WTC11 (cell line): ENCODE data around the gene ESRRA. TPM values are rescaled to one million over a fixed set of nuclear protein-coding genes. Genes with fewer than 3 reads are reported as not detected.

Experiments used
- ATAC-seq: fragments of 200-7000 bp; cut with Tn5 transposase; 2 replicates; pipeline ENCODE4 v1.10.0; 2021; ENCODE audit warnings: mild to moderate bottlenecking, moderate library complexity
- CTCF ChIA-PET: fragments of 300-600 bp; sonication (Branson Sonifier 250); formaldehyde crosslinking; loops from one replicate; lab custom pipeline; 2021; ENCODE audit warnings: antibody characterized with exemption; lab: Charles Lee
- POLR2A ChIA-PET: fragments of 350-600 bp; sonication (Branson Sonifier 250); formaldehyde crosslinking; loops from one replicate; lab custom pipeline; 2021; ENCODE audit warnings: antibody characterized with exemption; lab: Charles Lee
- DNase-seq: peaks from one replicate; pipeline ENCODE4 v3.0.0; 2021; ENCODE audit warnings: low spot score
- H3K27ac Mint-ChIP-seq: 2 replicates; pipeline ENCODE4 v1.8.0; 2021; ENCODE audit warnings: mixed read lengths
- H3K27me3 Mint-ChIP-seq: 2 replicates; pipeline ENCODE4 v1.8.0; 2021; ENCODE audit warnings: low read depth, mild to moderate bottlenecking, moderate library complexity, mixed read lengths
- H3K36me3 Mint-ChIP-seq: 2 replicates; pipeline ENCODE4 v1.8.0; 2021; ENCODE audit warnings: mixed read lengths
- H3K4me1 Mint-ChIP-seq: 2 replicates; pipeline ENCODE4 v1.8.0; 2022; ENCODE audit warnings: mixed read lengths
- H3K4me3 Mint-ChIP-seq: 2 replicates; pipeline ENCODE4 v1.8.0; 2021; ENCODE audit warnings: mild to moderate bottlenecking, moderate library complexity, mixed read lengths
- H3K9me3 Mint-ChIP-seq: 2 replicates; pipeline ENCODE4 v1.8.0; 2021; ENCODE audit warnings: mixed read lengths
- CBFB ChIP-seq: sonication (generic); formaldehyde crosslinking; IDR thresholded peaks from 2 replicates; pipeline ENCODE4 v1.8.1; 2022; ENCODE audit warnings: mild to moderate bottlenecking, low read depth, missing genetic modification reagents
- ELF4 ChIP-seq: sonication (generic); formaldehyde crosslinking; IDR thresholded peaks from 2 replicates; pipeline ENCODE4 v1.8.1; 2022; ENCODE audit warnings: low read depth, mild to moderate bottlenecking, moderate library complexity, missing genetic modification reagents
- ESRRA ChIP-seq: sonication (generic); formaldehyde crosslinking; IDR thresholded peaks from 2 replicates; pipeline ENCODE4 v1.8.1; 2022; ENCODE audit warnings: mild to moderate bottlenecking, missing genetic modification reagents, borderline replicate concordance
- GABPB1 ChIP-seq: sonication (generic); formaldehyde crosslinking; IDR thresholded peaks from 2 replicates; pipeline ENCODE4 v1.8.1; 2023; ENCODE audit warnings: mild to moderate bottlenecking, missing genetic modification reagents
- NR1H2 ChIP-seq: sonication (generic); formaldehyde crosslinking; IDR thresholded peaks from 2 replicates; pipeline ENCODE4 v1.9.0; 2021; ENCODE audit warnings: mild to moderate bottlenecking, moderate library complexity, missing genetic modification reagents
- RORB ChIP-seq: fragments of 250-450 bp; sonication (Bioruptor Pico); IDR thresholded peaks from 2 replicates; pipeline ENCODE4 v1.9.0; 2021; ENCODE audit warnings: mild to moderate bottlenecking
- SMAD4 ChIP-seq: sonication (generic); formaldehyde crosslinking; IDR thresholded peaks from 2 replicates; pipeline ENCODE4 v1.8.0; 2022; ENCODE audit warnings: mild to moderate bottlenecking, missing genetic modification reagents
- SOX15 ChIP-seq: fragments of 250-450 bp; sonication (Bioruptor Pico); IDR thresholded peaks from 2 replicates; pipeline ENCODE4 v1.9.0; 2021; ENCODE audit warnings: mild to moderate bottlenecking
- ZBTB21 ChIP-seq: sonication (generic); formaldehyde crosslinking; IDR thresholded peaks from 2 replicates; pipeline ENCODE4 v1.8.1; 2023; ENCODE audit warnings: mild to moderate bottlenecking, missing genetic modification reagents, borderline replicate concordance
- ZNF138 ChIP-seq: sonication (generic); formaldehyde crosslinking; conservative IDR thresholded peaks from 2 replicates; pipeline ENCODE4 v1.8.1; 2022; ENCODE audit warnings: mild to moderate bottlenecking, moderate library complexity, missing genetic modification reagents
- ZNF219 ChIP-seq: sonication (generic); formaldehyde crosslinking; IDR thresholded peaks from 2 replicates; pipeline ENCODE4 v1.8.0; 2023; ENCODE audit warnings: missing genetic modification reagents, mild to moderate bottlenecking, borderline replicate concordance
- ZNF416 ChIP-seq: fragments of 250-450 bp; sonication (Bioruptor Pico); IDR thresholded peaks from 2 replicates; pipeline ENCODE4 v1.9.0; 2021; ENCODE audit warnings: mild to moderate bottlenecking, inconsistent platforms
- total RNA-seq: library from RNA; stranded (reverse); gene quantifications from 3 replicates; pipeline ENCODE4 v1.2.3, GENCODE V29; 2021
- TF ChIP-seq, protein P1 (sequence below): sonication (generic); formaldehyde crosslinking; IDR thresholded peaks from 2 replicates; pipeline ENCODE4 v1.8.1; 2022; ENCODE audit warnings: low read depth, mild to moderate bottlenecking, moderate library complexity, missing genetic modification reagents, borderline replicate concordance
- TF ChIP-seq, protein P2 (sequence below): sonication (generic); formaldehyde crosslinking; IDR thresholded peaks from 2 replicates; pipeline ENCODE4 v1.8.1; 2023; ENCODE audit warnings: mild to moderate bottlenecking, missing genetic modification reagents, moderate library complexity
- TF ChIP-seq, protein P3 (sequence below): fragments of 250-450 bp; sonication (Bioruptor Pico); IDR thresholded peaks from 2 replicates; pipeline ENCODE4 v1.8.0; 2021; ENCODE audit warnings: mild to moderate bottlenecking
- TF ChIP-seq, protein P4 (sequence below): sonication (generic); formaldehyde crosslinking; IDR thresholded peaks from 2 replicates; pipeline ENCODE4 v1.8.1; 2022; ENCODE audit warnings: low read depth, missing genetic modification reagents, borderline replicate concordance
- TF ChIP-seq, protein P5 (sequence below): sonication (generic); formaldehyde crosslinking; IDR thresholded peaks from 2 replicates; pipeline ENCODE4 v1.8.0; 2023; ENCODE audit warnings: missing genetic modification reagents, mild to moderate bottlenecking, borderline replicate concordance
- TF ChIP-seq, protein P6 (sequence below): fragments of 250-450 bp; sonication (Bioruptor Pico); IDR thresholded peaks from 2 replicates; pipeline ENCODE4 v1.9.0; 2021; ENCODE audit warnings: moderate library complexity, mild to moderate bottlenecking, inconsistent platforms, borderline replicate concordance

The ESRRA gene
- total RNA-seq, 1 experiment from 2014 or later, result 81.9 TPM

DNA sequence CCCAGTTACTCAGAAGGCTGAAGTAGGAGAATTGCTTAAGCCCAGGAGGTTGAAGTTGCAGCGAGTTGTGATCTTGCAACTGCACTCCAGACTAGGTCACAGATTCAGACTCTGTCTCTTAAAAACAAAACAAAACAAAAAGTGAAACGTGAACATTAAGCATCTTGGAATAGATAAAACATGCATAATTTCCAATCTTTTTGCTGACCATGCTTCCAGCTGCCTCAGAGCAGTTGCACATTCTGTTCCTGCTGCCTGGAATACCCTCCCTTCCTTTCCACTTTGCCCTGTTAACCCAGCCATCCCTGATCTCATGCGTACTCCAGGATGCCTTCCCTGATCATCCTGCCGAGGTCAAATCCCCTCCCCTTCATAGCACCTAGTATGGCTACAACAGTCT, 34.0 kb downstream of the ESRRA start:
- Mint-ChIP-seq H3K27me3 (peaks cover 30% of the 10 kb centered on the region), H3K27ac (no peak overlapping the region), H3K4me1 (peaks cover 20% of the 10 kb centered on the region), H3K4me3 (no peak overlapping the region), H3K36me3 (no peaks in the 10 kb centered on the region), H3K9me3 (no peaks in the 10 kb centered on the region)
- TF ChIP-seq ZBTB21 (CRISPR knock-in tag) (no peak), SOX15 (CRISPR knock-in tag) (no peak), ZNF138 (CRISPR knock-in tag) (no peak), ZNF416 (CRISPR knock-in tag) (no peak), ELF4 (CRISPR knock-in tag) (no peak), RORB (no peak), GABPB1 (CRISPR knock-in tag) (no peak), ESRRA (CRISPR knock-in tag) (no peak), CBFB (CRISPR knock-in tag) (no peak), SMAD4 (CRISPR knock-in tag) (no peak), NR1H2 (CRISPR knock-in tag) (no peak), ZNF219 (no peak)
- TF ChIP-seq, protein P1, sequence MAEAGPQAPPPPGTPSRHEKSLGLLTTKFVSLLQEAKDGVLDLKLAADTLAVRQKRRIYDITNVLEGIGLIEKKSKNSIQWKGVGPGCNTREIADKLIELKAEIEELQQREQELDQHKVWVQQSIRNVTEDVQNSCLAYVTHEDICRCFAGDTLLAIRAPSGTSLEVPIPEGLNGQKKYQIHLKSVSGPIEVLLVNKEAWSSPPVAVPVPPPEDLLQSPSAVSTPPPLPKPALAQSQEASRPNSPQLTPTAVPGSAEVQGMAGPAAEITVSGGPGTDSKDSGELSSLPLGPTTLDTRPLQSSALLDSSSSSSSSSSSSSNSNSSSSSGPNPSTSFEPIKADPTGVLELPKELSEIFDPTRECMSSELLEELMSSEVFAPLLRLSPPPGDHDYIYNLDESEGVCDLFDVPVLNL, result no peak
- TF ChIP-seq, protein P2, sequence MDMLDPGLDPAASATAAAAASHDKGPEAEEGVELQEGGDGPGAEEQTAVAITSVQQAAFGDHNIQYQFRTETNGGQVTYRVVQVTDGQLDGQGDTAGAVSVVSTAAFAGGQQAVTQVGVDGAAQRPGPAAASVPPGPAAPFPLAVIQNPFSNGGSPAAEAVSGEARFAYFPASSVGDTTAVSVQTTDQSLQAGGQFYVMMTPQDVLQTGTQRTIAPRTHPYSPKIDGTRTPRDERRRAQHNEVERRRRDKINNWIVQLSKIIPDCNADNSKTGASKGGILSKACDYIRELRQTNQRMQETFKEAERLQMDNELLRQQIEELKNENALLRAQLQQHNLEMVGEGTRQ (CRISPR knock-in tag), result no peak
- TF ChIP-seq, protein P3, sequence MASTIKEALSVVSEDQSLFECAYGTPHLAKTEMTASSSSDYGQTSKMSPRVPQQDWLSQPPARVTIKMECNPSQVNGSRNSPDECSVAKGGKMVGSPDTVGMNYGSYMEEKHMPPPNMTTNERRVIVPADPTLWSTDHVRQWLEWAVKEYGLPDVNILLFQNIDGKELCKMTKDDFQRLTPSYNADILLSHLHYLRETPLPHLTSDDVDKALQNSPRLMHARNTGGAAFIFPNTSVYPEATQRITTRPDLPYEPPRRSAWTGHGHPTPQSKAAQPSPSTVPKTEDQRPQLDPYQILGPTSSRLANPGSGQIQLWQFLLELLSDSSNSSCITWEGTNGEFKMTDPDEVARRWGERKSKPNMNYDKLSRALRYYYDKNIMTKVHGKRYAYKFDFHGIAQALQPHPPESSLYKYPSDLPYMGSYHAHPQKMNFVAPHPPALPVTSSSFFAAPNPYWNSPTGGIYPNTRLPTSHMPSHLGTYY (CRISPR knock-in tag), result no peak
- TF ChIP-seq, protein P4, sequence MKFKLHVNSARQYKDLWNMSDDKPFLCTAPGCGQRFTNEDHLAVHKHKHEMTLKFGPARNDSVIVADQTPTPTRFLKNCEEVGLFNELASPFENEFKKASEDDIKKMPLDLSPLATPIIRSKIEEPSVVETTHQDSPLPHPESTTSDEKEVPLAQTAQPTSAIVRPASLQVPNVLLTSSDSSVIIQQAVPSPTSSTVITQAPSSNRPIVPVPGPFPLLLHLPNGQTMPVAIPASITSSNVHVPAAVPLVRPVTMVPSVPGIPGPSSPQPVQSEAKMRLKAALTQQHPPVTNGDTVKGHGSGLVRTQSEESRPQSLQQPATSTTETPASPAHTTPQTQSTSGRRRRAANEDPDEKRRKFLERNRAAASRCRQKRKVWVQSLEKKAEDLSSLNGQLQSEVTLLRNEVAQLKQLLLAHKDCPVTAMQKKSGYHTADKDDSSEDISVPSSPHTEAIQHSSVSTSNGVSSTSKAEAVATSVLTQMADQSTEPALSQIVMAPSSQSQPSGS (CRISPR knock-in tag), result no peak
- TF ChIP-seq, protein P5, sequence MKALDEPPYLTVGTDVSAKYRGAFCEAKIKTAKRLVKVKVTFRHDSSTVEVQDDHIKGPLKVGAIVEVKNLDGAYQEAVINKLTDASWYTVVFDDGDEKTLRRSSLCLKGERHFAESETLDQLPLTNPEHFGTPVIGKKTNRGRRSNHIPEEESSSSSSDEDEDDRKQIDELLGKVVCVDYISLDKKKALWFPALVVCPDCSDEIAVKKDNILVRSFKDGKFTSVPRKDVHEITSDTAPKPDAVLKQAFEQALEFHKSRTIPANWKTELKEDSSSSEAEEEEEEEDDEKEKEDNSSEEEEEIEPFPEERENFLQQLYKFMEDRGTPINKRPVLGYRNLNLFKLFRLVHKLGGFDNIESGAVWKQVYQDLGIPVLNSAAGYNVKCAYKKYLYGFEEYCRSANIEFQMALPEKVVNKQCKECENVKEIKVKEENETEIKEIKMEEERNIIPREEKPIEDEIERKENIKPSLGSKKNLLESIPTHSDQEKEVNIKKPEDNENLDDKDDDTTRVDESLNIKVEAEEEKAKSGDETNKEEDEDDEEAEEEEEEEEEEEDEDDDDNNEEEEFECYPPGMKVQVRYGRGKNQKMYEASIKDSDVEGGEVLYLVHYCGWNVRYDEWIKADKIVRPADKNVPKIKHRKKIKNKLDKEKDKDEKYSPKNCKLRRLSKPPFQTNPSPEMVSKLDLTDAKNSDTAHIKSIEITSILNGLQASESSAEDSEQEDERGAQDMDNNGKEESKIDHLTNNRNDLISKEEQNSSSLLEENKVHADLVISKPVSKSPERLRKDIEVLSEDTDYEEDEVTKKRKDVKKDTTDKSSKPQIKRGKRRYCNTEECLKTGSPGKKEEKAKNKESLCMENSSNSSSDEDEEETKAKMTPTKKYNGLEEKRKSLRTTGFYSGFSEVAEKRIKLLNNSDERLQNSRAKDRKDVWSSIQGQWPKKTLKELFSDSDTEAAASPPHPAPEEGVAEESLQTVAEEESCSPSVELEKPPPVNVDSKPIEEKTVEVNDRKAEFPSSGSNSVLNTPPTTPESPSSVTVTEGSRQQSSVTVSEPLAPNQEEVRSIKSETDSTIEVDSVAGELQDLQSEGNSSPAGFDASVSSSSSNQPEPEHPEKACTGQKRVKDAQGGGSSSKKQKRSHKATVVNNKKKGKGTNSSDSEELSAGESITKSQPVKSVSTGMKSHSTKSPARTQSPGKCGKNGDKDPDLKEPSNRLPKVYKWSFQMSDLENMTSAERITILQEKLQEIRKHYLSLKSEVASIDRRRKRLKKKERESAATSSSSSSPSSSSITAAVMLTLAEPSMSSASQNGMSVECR (CRISPR knock-in tag), result no peak
- TF ChIP-seq, protein P6, sequence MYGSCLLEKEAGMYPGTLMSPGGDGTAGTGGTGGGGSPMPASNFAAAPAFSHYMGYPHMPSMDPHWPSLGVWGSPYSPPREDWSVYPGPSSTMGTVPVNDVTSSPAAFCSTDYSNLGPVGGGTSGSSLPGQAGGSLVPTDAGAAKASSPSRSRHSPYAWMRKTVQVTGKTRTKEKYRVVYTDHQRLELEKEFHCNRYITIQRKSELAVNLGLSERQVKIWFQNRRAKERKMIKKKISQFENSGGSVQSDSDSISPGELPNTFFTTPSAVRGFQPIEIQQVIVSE (CRISPR knock-in tag), result no peak
- ChIA-PET POLR2A (interaction anchor here (0.6 kb wide), 1 partner anchor 1054 kb away, joined by 5 read pairs; no protein-coding TSS in a partner anchor), CTCF (interaction anchor here (0.6 to 13.9 kb wide), 3 partner anchors 14 to 41 kb away, joined by 5 to 437 read pairs (median 123); partner anchors contain the start of genes PRDX5 and TRMT112)
- ATAC-seq (no peak), DNase-seq (no peak)
